ENCODE results near the gene VRK2. TPM values are rescaled to one million over a fixed set of nuclear protein-coding genes. Genes with fewer than 3 reads are reported as not detected.

The VRK2 gene
- total RNA-seq, 1 donor: 47.1 TPM

- no peak for TF ChIP-seq CTCF (IDR thresholded peaks at IDR 0.05; ENCODE audit: insufficient read depth, low read length)
- no peak overlapping the region for H3K4me3 ChIP-seq (ENCODE audit: low read depth, low read length)
- DNase-seq (ENCODE audit: low read depth): peak; percentile 94
Measured at GRCh38 chr2:58042486-58042970, 4.1 kb upstream of the VRK2 start.

GRCh38 chr2:58044145-58044544 lies 2.5 kb upstream of the VRK2 start:
- DNase-seq (ENCODE audit: low read depth): no peak
- no peak for TF ChIP-seq CTCF (IDR thresholded peaks at IDR 0.05; ENCODE audit: insufficient read depth, low read length)
- H3K4me3 ChIP-seq (ENCODE audit: low read depth, low read length): no peak overlapping the region

GRCh38 chr2:58045580-58046334 lies 849 bp upstream of the VRK2 start:
- DNase-seq (ENCODE audit: low read depth): no peak
- H3K4me3 ChIP-seq (ENCODE audit: low read depth, low read length): peak overlapping the region; percentile 76
- TF ChIP-seq CTCF (IDR thresholded peaks at IDR 0.05; ENCODE audit: insufficient read depth, low read length): no peak

GRCh38 chr2:58046335-58046584 lies 346 bp upstream of the VRK2 start:
- no peak for DNase-seq (ENCODE audit: low read depth)
- TF ChIP-seq CTCF (IDR thresholded peaks at IDR 0.05; ENCODE audit: insufficient read depth, low read length): no peak

GRCh38 chr2:58047373-58047935 lies 848 bp downstream of the VRK2 start:
- peak overlapping the region; percentile 76 for H3K4me3 ChIP-seq (ENCODE audit: low read depth, low read length)
- DNase-seq (ENCODE audit: low read depth): no peak
- no peak for TF ChIP-seq CTCF (IDR thresholded peaks at IDR 0.05; ENCODE audit: insufficient read depth, low read length)

More at GRCh38 chr2:58046335-58046584, 346 bp upstream of the VRK2 start:
- peak overlapping the region; percentile 76 for H3K4me3 ChIP-seq (ENCODE audit: low read depth, low read length)

GRCh38 chr2:58047961-58048360 lies 1.4 kb downstream of the VRK2 start:
- H3K4me3 ChIP-seq (ENCODE audit: low read depth, low read length): peak overlapping the region; percentile 11
- no peak for DNase-seq (ENCODE audit: low read depth)
- TF ChIP-seq CTCF (IDR thresholded peaks at IDR 0.05; ENCODE audit: insufficient read depth, low read length): no peak
